DND-41 (cell line): ENCODE results near the gene DNMT1.

Experiments used
- EZH2 ChIP-seq: IDR thresholded peaks from 3 replicates; pipeline ENCODE4 v1.6.1; 2012; ENCODE audit warnings: borderline replicate concordance, low read depth, mild to moderate bottlenecking, moderate library complexity, low read length, inconsistent platforms; ENCODE audit not compliant: severe bottlenecking
- TF ChIP-seq, protein P1 (sequence below): IDR thresholded peaks from 2 replicates; pipeline ENCODE4 v1.5.1; 2012; ENCODE audit warnings: borderline replicate concordance, low read length, moderate library complexity, mild to moderate bottlenecking; ENCODE audit not compliant: poor library complexity, severe bottlenecking; ENCODE audit errors: extremely low read depth

DNA sequence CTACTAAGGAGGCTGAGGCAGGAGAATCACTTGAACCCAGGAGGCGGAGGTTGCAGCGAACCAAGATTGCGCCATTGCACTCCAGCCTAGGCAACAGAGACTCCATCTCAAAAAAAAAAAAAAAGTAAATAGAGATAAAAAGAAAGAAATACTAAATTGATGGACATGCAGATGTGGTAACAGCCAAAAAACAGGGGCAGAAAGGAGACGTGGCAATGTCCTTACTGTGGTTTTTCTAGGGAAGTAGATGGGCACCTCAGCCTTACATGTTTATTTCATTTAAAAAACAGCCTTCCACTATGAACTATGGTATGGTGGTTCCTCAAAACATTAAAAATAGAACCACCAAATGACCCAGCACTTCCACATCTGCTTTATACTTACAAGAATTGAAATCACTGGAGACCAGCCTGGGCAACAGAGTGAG, 68.5 kb downstream of the DNMT1 start:
- TF ChIP-seq, protein P1, sequence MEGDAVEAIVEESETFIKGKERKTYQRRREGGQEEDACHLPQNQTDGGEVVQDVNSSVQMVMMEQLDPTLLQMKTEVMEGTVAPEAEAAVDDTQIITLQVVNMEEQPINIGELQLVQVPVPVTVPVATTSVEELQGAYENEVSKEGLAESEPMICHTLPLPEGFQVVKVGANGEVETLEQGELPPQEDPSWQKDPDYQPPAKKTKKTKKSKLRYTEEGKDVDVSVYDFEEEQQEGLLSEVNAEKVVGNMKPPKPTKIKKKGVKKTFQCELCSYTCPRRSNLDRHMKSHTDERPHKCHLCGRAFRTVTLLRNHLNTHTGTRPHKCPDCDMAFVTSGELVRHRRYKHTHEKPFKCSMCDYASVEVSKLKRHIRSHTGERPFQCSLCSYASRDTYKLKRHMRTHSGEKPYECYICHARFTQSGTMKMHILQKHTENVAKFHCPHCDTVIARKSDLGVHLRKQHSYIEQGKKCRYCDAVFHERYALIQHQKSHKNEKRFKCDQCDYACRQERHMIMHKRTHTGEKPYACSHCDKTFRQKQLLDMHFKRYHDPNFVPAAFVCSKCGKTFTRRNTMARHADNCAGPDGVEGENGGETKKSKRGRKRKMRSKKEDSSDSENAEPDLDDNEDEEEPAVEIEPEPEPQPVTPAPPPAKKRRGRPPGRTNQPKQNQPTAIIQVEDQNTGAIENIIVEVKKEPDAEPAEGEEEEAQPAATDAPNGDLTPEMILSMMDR, result no peak
- TF ChIP-seq EZH2, result no peak
